ENCODE results near the gene NPIPB8.
"Not testable (repeated sequence)": the region's sequence is repeated elsewhere in the genome, so short reads cannot be mapped to it uniquely, and the experiment has no call there.

The NPIPB8 gene

GRCh38 chr16:28591355-28591754 is 46.5 kb upstream of the NPIPB8 start:
- no peak overlapping the region for H3K27ac ChIP-seq (ENCODE audit: low read depth, low read length)
- peaks cover 25 to 31% of the 10 kb centered on the region in 2 experiments for H3K36me3 ChIP-seq (ENCODE audit: control insufficient read depth in 1 of 2, insufficient read depth in 2 of 2, low read length in 2 of 2)
- H3K79me2 ChIP-seq (ENCODE audit: control insufficient read depth, insufficient read depth, low read length, poor library complexity) = no peaks in the 10 kb centered on the region
- no peak overlapping the region for H3K18ac ChIP-seq (ENCODE audit: low read length)
- peaks cover 0 to 2% of the 10 kb centered on the region in 2 experiments for H3K4me1 ChIP-seq (ENCODE audit: control insufficient read depth in 1 of 2, insufficient read depth in 2 of 2, low read length in 2 of 2)
- no peaks in the 10 kb centered on the region for H3K9me3 ChIP-seq (ENCODE audit: insufficient read depth, low read depth, low read length)
- no peak overlapping the region for H2BK12ac ChIP-seq (ENCODE audit: low read length)
- no peak overlapping the region for H2AK5ac ChIP-seq (ENCODE audit: low read length)
- H2BK5ac ChIP-seq (ENCODE audit: low read depth, low read length, poor library complexity) = no peak overlapping the region
- no peak overlapping the region for H3K23ac ChIP-seq (ENCODE audit: low read length)
- no peak for DNase-seq
- H4K12ac ChIP-seq (ENCODE audit: low read depth, low read length) = no peak overlapping the region
- no CpG with 5 or more reads among the region's 6 CpGs for WGBS (ENCODE audit: extremely low coverage, insufficient coverage, insufficient read length)
- H3K4ac ChIP-seq (ENCODE audit: low read depth, low read length) = no peak overlapping the region
- no peak overlapping the region for H4K91ac ChIP-seq (ENCODE audit: low read depth, low read length)
- H3K27me3 ChIP-seq (ENCODE audit: insufficient read depth, low read length) = no peaks in the 10 kb centered on the region
- H2BK120ac ChIP-seq (ENCODE audit: insufficient read depth, low read length, poor library complexity) = no peak overlapping the region
- no peak overlapping the region for H2AFZ ChIP-seq (ENCODE audit: insufficient read depth, low read length, poor library complexity)
- H4K8ac ChIP-seq (ENCODE audit: low read depth, low read length) = no peak overlapping the region
- H3K14ac ChIP-seq (ENCODE audit: low read length) = no peak overlapping the region
- no peak overlapping the region for H3K9ac ChIP-seq (ENCODE audit: low read length)
- H3K4me2 ChIP-seq (ENCODE audit: low read length) = no peak overlapping the region
- H3K79me1 ChIP-seq (ENCODE audit: low read length) = no peaks in the 10 kb centered on the region
- no peak overlapping the region for H3K4me3 ChIP-seq (ENCODE audit: low read depth, low read length)

- H4K8ac ChIP-seq (ENCODE audit: low read depth, low read length) = no peak overlapping the region
- no peak overlapping the region for H4K91ac ChIP-seq (ENCODE audit: low read depth, low read length)
- no peak overlapping the region for H3K4me3 ChIP-seq (ENCODE audit: low read depth, low read length)
- peaks cover 2 to 3% of the 10 kb centered on the region in 2 experiments for H3K4me1 ChIP-seq (ENCODE audit: control insufficient read depth in 1 of 2, insufficient read depth in 2 of 2, low read length in 2 of 2)
- H2BK12ac ChIP-seq (ENCODE audit: low read length) = no peak overlapping the region
- H2AK5ac ChIP-seq (ENCODE audit: low read length) = no peak overlapping the region
- no peak overlapping the region for H3K4me2 ChIP-seq (ENCODE audit: low read length)
- H2AFZ ChIP-seq (ENCODE audit: insufficient read depth, low read length, poor library complexity) = no peak overlapping the region
- no peaks in the 10 kb centered on the region for H3K79me2 ChIP-seq (ENCODE audit: control insufficient read depth, insufficient read depth, low read length, poor library complexity)
- peaks cover 25 to 28% of the 10 kb centered on the region in 2 experiments for H3K36me3 ChIP-seq (ENCODE audit: control insufficient read depth in 1 of 2, insufficient read depth in 2 of 2, low read length in 2 of 2)
- no peak overlapping the region for H3K18ac ChIP-seq (ENCODE audit: low read length)
- H3K79me1 ChIP-seq (ENCODE audit: low read length) = no peaks in the 10 kb centered on the region
- no peak overlapping the region for H3K27ac ChIP-seq (ENCODE audit: low read depth, low read length)
- H2BK120ac ChIP-seq (ENCODE audit: insufficient read depth, low read length, poor library complexity) = no peak overlapping the region
- H3K4ac ChIP-seq (ENCODE audit: low read depth, low read length) = no peak overlapping the region
- H4K12ac ChIP-seq (ENCODE audit: low read depth, low read length) = no peak overlapping the region
- H3K27me3 ChIP-seq (ENCODE audit: insufficient read depth, low read length) = no peaks in the 10 kb centered on the region
- no peak for DNase-seq
- no peak overlapping the region for H3K23ac ChIP-seq (ENCODE audit: low read length)
- no peak overlapping the region for H2BK5ac ChIP-seq (ENCODE audit: low read depth, low read length, poor library complexity)
- no peak overlapping the region for H3K9ac ChIP-seq (ENCODE audit: low read length)
- no CpG with 5 or more reads among the region's 5 CpGs for WGBS (ENCODE audit: extremely low coverage, insufficient coverage, insufficient read length)
- H3K14ac ChIP-seq (ENCODE audit: low read length) = no peak overlapping the region
- no peaks in the 10 kb centered on the region for H3K9me3 ChIP-seq (ENCODE audit: insufficient read depth, low read depth, low read length)
Measured at GRCh38 chr16:28592511-28592910, 45.4 kb upstream of the NPIPB8 start.

- Histone ChIP-seq H3K9me3 (ENCODE audit: insufficient read depth, low read depth, low read length) (no peaks in the 10 kb centered on the region), H3K4me1 (ENCODE audit: control insufficient read depth in 1 of 2, insufficient read depth in 2 of 2, low read length in 2 of 2) (peaks cover 2 to 3% of the 10 kb centered on the region in 2 experiments), H3K27me3 (ENCODE audit: insufficient read depth, low read length) (no peaks in the 10 kb centered on the region), H3K79me2 (ENCODE audit: control insufficient read depth, insufficient read depth, low read length, poor library complexity) (no peaks in the 10 kb centered on the region), H2AFZ (ENCODE audit: insufficient read depth, low read length, poor library complexity) (no peak overlapping the region), H4K12ac (ENCODE audit: low read depth, low read length) (no peak overlapping the region), H2BK12ac (ENCODE audit: low read length) (no peak overlapping the region), H3K23ac (ENCODE audit: low read length) (no peak overlapping the region), H3K27ac (ENCODE audit: low read depth, low read length) (no peak overlapping the region), H2BK120ac (ENCODE audit: insufficient read depth, low read length, poor library complexity) (no peak overlapping the region), H3K36me3 (ENCODE audit: control insufficient read depth in 1 of 2, insufficient read depth in 2 of 2, low read length in 2 of 2) (peaks cover 25 to 28% of the 10 kb centered on the region in 2 experiments), H3K4ac (ENCODE audit: low read depth, low read length) (no peak overlapping the region), H2BK5ac (ENCODE audit: low read depth, low read length, poor library complexity) (no peak overlapping the region), H4K91ac (ENCODE audit: low read depth, low read length) (no peak overlapping the region), H4K8ac (ENCODE audit: low read depth, low read length) (no peak overlapping the region), H3K4me3 (ENCODE audit: low read depth, low read length) (no peak overlapping the region), H3K18ac (ENCODE audit: low read length) (no peak overlapping the region), H3K79me1 (ENCODE audit: low read length) (no peaks in the 10 kb centered on the region), H3K4me2 (ENCODE audit: low read length) (no peak overlapping the region), H3K9ac (ENCODE audit: low read length) (no peak overlapping the region), H3K14ac (ENCODE audit: low read length) (no peak overlapping the region), H2AK5ac (ENCODE audit: low read length) (no peak overlapping the region)
- WGBS (ENCODE audit: extremely low coverage, insufficient coverage, insufficient read length) = no CpG with 5 or more reads among the region's 13 CpGs
- DNase-seq = no peak
Measured at GRCh38 chr16:28592979-28593553, 44.8 kb upstream of the NPIPB8 start.

- H2BK12ac ChIP-seq (ENCODE audit: low read length); H3K9ac ChIP-seq (ENCODE audit: low read length); H3K23ac ChIP-seq (ENCODE audit: low read length); H3K4me3 ChIP-seq (ENCODE audit: low read depth, low read length); H4K91ac ChIP-seq (ENCODE audit: low read depth, low read length); H3K4ac ChIP-seq (ENCODE audit: low read depth, low read length); H2AFZ ChIP-seq (ENCODE audit: insufficient read depth, low read length, poor library complexity); H2BK5ac ChIP-seq (ENCODE audit: low read depth, low read length, poor library complexity); H3K18ac ChIP-seq (ENCODE audit: low read length); H4K8ac ChIP-seq (ENCODE audit: low read depth, low read length); H3K9me3 ChIP-seq (ENCODE audit: insufficient read depth, low read depth, low read length); H3K27me3 ChIP-seq (ENCODE audit: insufficient read depth, low read length); H3K79me1 ChIP-seq (ENCODE audit: low read length); H3K4me1 ChIP-seq (ENCODE audit: control insufficient read depth in 1 of 2, insufficient read depth in 2 of 2, low read length in 2 of 2); H3K14ac ChIP-seq (ENCODE audit: low read length); H4K12ac ChIP-seq (ENCODE audit: low read depth, low read length); H3K27ac ChIP-seq (ENCODE audit: low read depth, low read length); H3K79me2 ChIP-seq (ENCODE audit: control insufficient read depth, insufficient read depth, low read length, poor library complexity); H2AK5ac ChIP-seq (ENCODE audit: low read length); H2BK120ac ChIP-seq (ENCODE audit: insufficient read depth, low read length, poor library complexity); H3K4me2 ChIP-seq (ENCODE audit: low read length): not testable (repeated sequence)
- peak in 1 of 2 donors; percentile 6 for DNase-seq
- WGBS (ENCODE audit: extremely low coverage, insufficient coverage, insufficient read length) = no CpG with 5 or more reads among the region's 6 CpGs
- H3K36me3 ChIP-seq (ENCODE audit: control insufficient read depth in 1 of 2, insufficient read depth in 2 of 2, low read length in 2 of 2) = peaks cover 8 to 11% of the 10 kb centered on the region in 2 experiments
Measured at GRCh38 chr16:28595451-28595850, 42.4 kb upstream of the NPIPB8 start.

Measured in trophoblast cell (in vitro differentiated cells and primary cell).